Adrenal gland (tissue), 12 donors: ENCODE measurements around the gene TSHZ2. TPM values are rescaled to one million over a fixed set of nuclear protein-coding genes. Genes with fewer than 3 reads are reported as not detected.

Source experiments
- DNase-seq, 7 donors: peaks; one replicate each; pipeline ENCODE4 v3.0.0-alpha.2; 2019 to 2020
- H3K27ac ChIP-seq, 5 donors: fragments of 200-600 bp; sonication (generic) in 4 of 5; 1 replicate in 3 of 5; 2 replicates in 2 of 5; pipeline versions ENCODE4 v1.5.1 to v1.8.0; 2016 to 2020; ENCODE audit warnings: mild to moderate bottlenecking in 1 of 5
- H3K27me3 ChIP-seq: fragments of 200-600 bp; 2 replicates; pipeline ENCODE4 v1.8.0; 2021
- H3K36me3 ChIP-seq, 2 donors: fragments of 200-600 bp; replicated peaks in 1 of 2; 1 replicate in 1 of 2; 2 replicates in 1 of 2; pipeline versions ENCODE4 v1.5.1 to v1.8.0; 2018 to 2022
- H3K4me1 ChIP-seq, 2 donors: fragments of 200-600 bp; replicated peaks in 1 of 2; 1 replicate in 1 of 2; 2 replicates in 1 of 2; pipeline versions ENCODE4 v1.5.1 to v1.8.0; 2018 to 2021
- H3K4me3 ChIP-seq, 4 donors: fragments of 200-600 bp; sonication (generic) in 3 of 4; one replicate each; pipeline ENCODE4 v1.5.1; 2016 to 2018
- H3K9me3 ChIP-seq, 3 donors: fragments of 200-600 bp; sonication (generic) in 1 of 3; replicated peaks in 1 of 3; 1 replicate in 2 of 3; 2 replicates in 1 of 3; pipeline versions ENCODE4 v1.5.1 to v1.8.0; 2016 to 2021
- CTCF ChIP-seq, 6 experiments: fragments of 450-650 bp in 4 of 6; fragments of 200-600 bp in 2 of 6; sonication (generic) in 1 of 6; IDR thresholded peaks; 1 replicate in 5 of 6; 2 replicates in 1 of 6; pipeline versions ENCODE4 v1.5.1 to v1.8.0; 2016 to 2021; ENCODE audit warnings: antibody characterized with exemption in 6 of 6, mild to moderate bottlenecking in 2 of 6, moderate library complexity in 1 of 6
- POLR2A ChIP-seq, 2 donors: fragments of 450-650 bp; IDR thresholded peaks; one replicate each; pipeline ENCODE4 v1.6.1; 2017; ENCODE audit warnings: antibody characterized with exemption in 2 of 2, mild to moderate bottlenecking in 2 of 2, moderate library complexity in 1 of 2
- WGBS, 4 donors: extraction: QIAGEN DNeasy Blood & Tissue Kit in 2 of 4; methylation state at CpG; one replicate each; pipeline versions ENCODE4 v1.1.5 to v1.1.7; 2013 to 2017; 5-methylcytosine and 5-hydroxymethylcytosine counted together
- intact Hi-C, 2 donors: fragments of 100-400 bp; cut with DNase I; formaldehyde crosslinking; loops; one replicate each; pipeline versions ENCODE4 v1.14.1 to v1.15.0; 2022 to 2023
- polyA plus RNA-seq, 3 donors: library from polyadenylated mRNA; stranded (reverse); fragments of 200-250 nt in 2 of 3; fragments of 350-450 nt in 1 of 3; fragmentation: Illumina TruSeq in 1 of 3; extraction: RNeasy Lipid Tissue Mini Kit (QIAGEN cat#74804) in 1 of 3; gene quantifications; one replicate each; pipeline ENCODE4 v1.2.3, GENCODE V29; 2013 to 2014
- total RNA-seq, 9 donors: library from RNA; depleted of rRNA in 4 of 9; stranded (reverse); fragments of >200 nt in 4 of 9; fragments of 120-200 nt in 1 of 9; fragmentation: NEBNext Ultra II Directional in 1 of 9; extraction: Animal tissue kit (Norgen Biotek cat#: 25700) in 1 of 9; gene quantifications; one replicate each; pipeline versions ENCODE4 v1.1.0 to v1.2.4, GENCODE V29; 2013 to 2023
- donor health status: healthy with polysubstance abuse.
- donor health status: Bipolar disorder and iron deficiency.
- donor health status: DM: yes; HTN: yes; CAD: no.
- donor health status: DM: no; HTN: no; CAD: no.
- donor health status: DM: no; HTN: no; CAD: no.
- donor health status: DM: yes; HTN: yes; CAD: no.

The TSHZ2 gene
- total and polyA plus RNA-seq, 12 donors, result 20.5 to 87.1 (median 52.4) TPM

- Histone ChIP-seq H3K27me3 (no peaks in the 10 kb centered on the region), H3K4me1 (no peaks in the 10 kb centered on the region), H3K36me3 (no peaks in the 10 kb centered on the region), H3K9me3 (no peaks in the 10 kb centered on the region), H3K4me3 (no peak overlapping the region), H3K27ac (no peak overlapping the region)
- no peak for DNase-seq
- TF ChIP-seq CTCF (IDR thresholded peaks at IDR 0.05) (no peak), POLR2A (IDR thresholded peaks at IDR 0.05) (no peak)
- intact Hi-C loops, result no loop called here
- 71 to 90% (median 82%) methylated on average over 3 of the region's 3 CpGs for WGBS, 4 donors
Measured at GRCh38 chr20:53274807-53275206, 302.6 kb downstream of the TSHZ2 start.

GRCh38 chr20:53276143-53276542, 304.0 kb downstream of the TSHZ2 start:
- H3K9me3 ChIP-seq, result no peaks in the 10 kb centered on the region
- 90 to 93% (median 92%) methylated on average over 3 of the region's 3 CpGs for WGBS, 4 donors
- H3K4me1 ChIP-seq, result no peaks in the 10 kb centered on the region
- TF ChIP-seq CTCF (IDR thresholded peaks at IDR 0.05) (no peak), POLR2A (IDR thresholded peaks at IDR 0.05) (no peak)
- H3K36me3 ChIP-seq, result no peaks in the 10 kb centered on the region
- DNase-seq, result no peak
- intact Hi-C loops, result no loop called here
- no peaks in the 10 kb centered on the region for H3K27me3 ChIP-seq
- H3K27ac ChIP-seq, result no peak overlapping the region
- H3K4me3 ChIP-seq, result no peak overlapping the region

- DNase-seq, result no peak
- Histone ChIP-seq H3K4me3 (no peak overlapping the region), H3K36me3 (no peaks in the 10 kb centered on the region), H3K4me1 (no peaks in the 10 kb centered on the region), H3K27ac (no peak overlapping the region), H3K27me3 (no peaks in the 10 kb centered on the region), H3K9me3 (no peaks in the 10 kb centered on the region)
- TF ChIP-seq POLR2A (IDR thresholded peaks at IDR 0.05) (no peak), CTCF (IDR thresholded peaks at IDR 0.05) (no peak)
- intact Hi-C loops, result no loop called here
- WGBS, 4 donors, result 96 to 98% (median 96%) methylated on average over 1 of the region's 1 CpG
Measured at GRCh38 chr20:53278555-53278954, 306.4 kb downstream of the TSHZ2 start.

- H3K4me1 ChIP-seq, result no peaks in the 10 kb centered on the region
- intact Hi-C loops, result no loop called here
- H3K27ac ChIP-seq, result no peak overlapping the region
- 71 to 80% (median 75%) methylated on average over 1 of the region's 1 CpG for WGBS, 4 donors
- TF ChIP-seq POLR2A (IDR thresholded peaks at IDR 0.05) (no peak), CTCF (IDR thresholded peaks at IDR 0.05) (no peak)
- no peak for DNase-seq
- no peaks in the 10 kb centered on the region for H3K27me3 ChIP-seq
- no peak overlapping the region for H3K4me3 ChIP-seq
- H3K9me3 ChIP-seq, result no peaks in the 10 kb centered on the region
- H3K36me3 ChIP-seq, result no peaks in the 10 kb centered on the region
Measured at GRCh38 chr20:53279735-53280134, 307.6 kb downstream of the TSHZ2 start.
